ENCODE results near the gene LORICRIN.

GRCh38 chr1:153238527-153238926 is 21.0 kb upstream of the LORICRIN start:
- TF ChIP-seq SUZ12 (IDR thresholded peaks at IDR 0.05), result no peak
- TF ChIP-seq SP1 (IDR thresholded peaks at IDR 0.05), result no peak
- no peak for TF ChIP-seq BHLHE40 (IDR thresholded peaks at IDR 0.05; ENCODE audit: borderline replicate concordance)
- TF ChIP-seq ARNT (IDR thresholded peaks at IDR 0.05), result no peak
- no peak for TF ChIP-seq FOXA1 (IDR thresholded peaks at IDR 0.05)
- no peak for TF ChIP-seq LEF1 (IDR thresholded peaks at IDR 0.05; ENCODE audit: borderline replicate concordance)
- no peak for TF ChIP-seq L3MBTL2 (conservative IDR thresholded peaks at IDR 0.05)
- TF ChIP-seq FOXK2 (IDR thresholded peaks at IDR 0.05), result no peak
- TF ChIP-seq FOXM1 (IDR thresholded peaks at IDR 0.05; ENCODE audit: borderline replicate concordance), result no peak
- TF ChIP-seq PKNOX1 (IDR thresholded peaks at IDR 0.05), result no peak
- no peak for TF ChIP-seq NFRKB (IDR thresholded peaks at IDR 0.05)
- TF ChIP-seq ZNF384 (IDR thresholded peaks at IDR 0.05), result no peak
- TF ChIP-seq CTBP1 (IDR thresholded peaks at IDR 0.05; ENCODE audit: borderline replicate concordance), result no peak
